GM21423 (cell line): ENCODE data around the gene RTN4R.
"Not testable (repeated sequence)": the region's sequence is repeated elsewhere in the genome, so short reads cannot be mapped to it uniquely, and the experiment has no call there.

Source experiments
- ATAC-seq: cut with Tn5 transposase; IDR thresholded peaks from one replicate; pipeline ENCODE4 v1.9.1; 2021; ENCODE audit warnings: mild to moderate bottlenecking, moderate library complexity; ENCODE audit not compliant: unreplicated experiment

Gene RTN4R

GRCh38 chr22:20289182-20290044 is 21.3 kb upstream of the RTN4R start:
- not testable (repeated sequence) for ATAC-seq

- ATAC-seq, result not testable (repeated sequence)
Observed at GRCh38 chr22:20286784-20287423, 18.8 kb upstream of the RTN4R start.

GRCh38 chr22:20286312-20286660 is 18.2 kb upstream of the RTN4R start:
- not testable (repeated sequence) for ATAC-seq

GRCh38 chr22:20285473-20286311 is 17.6 kb upstream of the RTN4R start:
- not testable (repeated sequence) for ATAC-seq

- no peak for ATAC-seq
Observed at GRCh38 chr22:20284471-20285086, 16.5 kb upstream of the RTN4R start.

GRCh38 chr22:20283674-20284066 is 15.6 kb upstream of the RTN4R start:
- no peak for ATAC-seq

- ATAC-seq, result no peak
Observed at GRCh38 chr22:20282901-20283673, 15.0 kb upstream of the RTN4R start.

- ATAC-seq, result no peak
Observed at GRCh38 chr22:20281891-20282290, 13.8 kb upstream of the RTN4R start.

GRCh38 chr22:20281473-20281872 is 13.4 kb upstream of the RTN4R start:
- not testable (repeated sequence) for ATAC-seq

GRCh38 chr22:20280866-20281265 is 12.7 kb upstream of the RTN4R start:
- ATAC-seq, result no peak

- ATAC-seq, result not testable (repeated sequence)
Observed at GRCh38 chr22:20280163-20280562, 12.0 kb upstream of the RTN4R start.

- ATAC-seq, result no peak
Observed at GRCh38 chr22:20279662-20280134, 11.6 kb upstream of the RTN4R start.

GRCh38 chr22:20278726-20279490 is 10.8 kb upstream of the RTN4R start:
- ATAC-seq, result not testable (repeated sequence)

- not testable (repeated sequence) for ATAC-seq
Observed at GRCh38 chr22:20277936-20278635, 10.0 kb upstream of the RTN4R start.

GRCh38 chr22:20276468-20276867 is 8.3 kb upstream of the RTN4R start:
- ATAC-seq, result no peak

- ATAC-seq, result no peak
Observed at GRCh38 chr22:20275836-20276235, 7.7 kb upstream of the RTN4R start.

- ATAC-seq, result not testable (repeated sequence)
Observed at GRCh38 chr22:20275325-20275724, 7.2 kb upstream of the RTN4R start.

GRCh38 chr22:20274374-20274773 is 6.3 kb upstream of the RTN4R start:
- ATAC-seq, result not testable (repeated sequence)

- no peak for ATAC-seq
Observed at GRCh38 chr22:20273758-20274181, 5.7 kb upstream of the RTN4R start.
